ENCODE measurements around the gene SRBD1.

Gene SRBD1

DNA sequence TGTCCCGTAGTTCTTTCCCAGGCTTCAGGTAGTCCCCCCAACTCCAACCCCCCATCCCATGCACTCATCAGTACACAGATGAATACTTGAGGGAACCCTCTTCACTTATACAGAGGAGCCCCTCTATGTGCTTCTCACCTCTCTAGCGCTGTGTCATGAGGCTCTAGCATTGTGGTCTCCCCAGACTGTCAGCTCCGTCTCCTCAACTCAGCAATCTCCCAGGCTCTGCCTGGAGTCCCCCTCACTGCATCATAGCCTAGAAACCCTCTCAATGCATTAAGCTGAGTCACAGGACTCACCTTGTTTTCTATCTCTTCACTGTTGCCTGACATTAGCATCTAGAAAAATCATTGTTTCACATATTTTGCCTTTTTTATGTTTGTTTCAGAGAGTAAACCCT is 20.3 kb upstream of the SRBD1 start:
- DNase-seq, result no peak

- DNase-seq, result no peak
Measured at GRCh38 chr2:45629971-45630370, 18.9 kb upstream of the SRBD1 start.

DNA sequence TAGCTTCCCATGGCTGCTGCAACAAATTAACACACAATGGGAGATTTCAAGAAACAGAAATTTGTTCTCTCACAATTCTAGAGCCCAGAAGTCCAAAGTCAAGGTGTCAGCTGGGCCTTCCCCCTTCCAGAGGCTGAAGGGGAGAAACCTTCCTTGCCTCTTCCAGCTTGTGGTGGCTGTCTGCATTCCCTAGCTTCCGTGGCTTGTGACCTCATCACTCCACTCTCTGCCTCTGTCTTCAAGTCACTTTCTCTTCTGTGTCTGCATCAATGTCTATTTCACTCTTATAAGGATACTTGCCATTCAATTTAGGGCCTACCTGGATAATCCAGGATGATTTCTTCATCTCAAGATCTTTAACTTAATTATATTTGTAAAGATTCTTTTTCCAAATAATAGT is 16.8 kb upstream of the SRBD1 start:
- DNase-seq, result no peak

DNA sequence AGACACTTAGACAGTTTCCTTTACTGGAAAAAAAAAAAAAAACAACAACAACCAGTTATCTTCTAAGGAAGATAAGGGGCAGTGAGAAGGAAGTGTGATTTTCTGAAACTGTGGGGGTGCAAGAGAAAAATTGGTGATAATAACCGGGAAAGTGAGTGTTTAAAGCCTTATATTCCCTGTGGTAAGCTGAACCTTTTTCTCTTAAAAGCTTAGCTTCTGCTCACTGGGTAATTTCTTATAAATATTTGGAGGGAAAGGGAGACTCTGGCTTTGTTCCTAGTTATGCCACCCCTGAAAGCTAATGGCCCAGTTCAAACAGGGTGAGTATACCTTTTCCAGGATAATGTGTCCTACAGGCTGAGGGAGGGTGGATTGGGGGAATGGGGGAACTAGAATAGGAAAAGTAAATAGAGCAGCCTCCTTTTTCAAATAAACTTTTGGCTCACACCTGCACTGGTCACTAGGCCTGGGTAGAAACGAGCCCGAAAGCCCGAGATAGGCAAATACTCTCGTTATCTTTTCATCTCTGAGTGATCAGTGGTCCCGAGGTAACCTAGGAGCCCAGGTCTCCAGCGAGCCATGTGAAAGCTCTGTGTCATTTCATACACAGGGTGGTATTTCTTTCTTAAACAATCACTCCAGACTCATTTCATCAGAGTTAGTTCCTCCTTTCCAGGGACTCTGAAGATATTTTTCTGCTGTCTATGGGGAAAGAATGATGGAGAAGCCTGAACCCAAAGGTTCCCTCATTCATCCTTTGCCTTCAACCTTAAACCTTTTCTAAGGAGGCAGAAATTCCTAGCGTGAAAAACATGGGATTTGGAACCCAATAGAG is 15.5 kb upstream of the SRBD1 start:
- DNase-seq, result no peak

- DNase-seq, result no peak
Measured at GRCh38 chr2:45625824-45626223, 14.8 kb upstream of the SRBD1 start.

DNA sequence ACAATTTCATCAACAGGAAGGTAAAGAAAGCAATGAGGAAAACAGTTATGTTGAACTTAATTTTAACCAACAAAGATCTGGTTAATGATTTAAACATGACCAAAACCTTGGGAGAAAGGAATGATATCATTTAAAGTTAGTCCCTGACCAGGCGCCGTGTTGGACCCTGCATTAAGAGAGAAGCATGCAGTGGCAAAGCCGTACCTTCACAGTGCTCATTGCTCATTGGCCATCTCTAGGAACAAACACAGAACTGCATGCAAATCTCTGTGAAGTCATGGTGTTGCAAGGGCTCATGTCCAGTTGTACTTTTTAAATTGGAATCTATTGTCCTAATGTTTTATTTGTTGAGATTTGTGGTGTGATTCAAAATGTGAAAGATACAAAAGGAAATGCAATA is 12.0 kb upstream of the SRBD1 start:
- DNase-seq, result no peak

GRCh38 chr2:45622336-45623075 is 11.4 kb upstream of the SRBD1 start:
- DNase-seq, result no peak

DNA sequence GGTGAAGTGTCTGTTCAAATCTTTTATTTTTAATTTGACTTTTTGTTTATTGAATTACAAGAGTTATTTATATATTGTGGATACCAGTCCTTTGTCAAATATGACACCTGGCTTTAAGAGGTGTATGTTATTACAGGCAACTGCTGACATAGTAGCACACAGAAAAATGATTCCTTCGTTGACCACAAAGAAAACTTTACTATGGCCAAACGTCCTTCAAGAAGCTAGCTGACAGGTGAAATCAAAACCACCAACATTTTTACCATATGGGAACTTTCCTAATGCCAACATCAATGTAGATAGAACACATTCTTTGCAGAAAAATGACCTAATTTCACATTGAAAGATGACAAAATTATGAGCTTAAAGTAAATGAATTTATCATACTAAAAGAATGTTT is 6.4 kb upstream of the SRBD1 start:
- DNase-seq, result no peak

- DNase-seq, result no peak
Measured at GRCh38 chr2:45616658-45617411, 5.8 kb upstream of the SRBD1 start.

- DNase-seq, result no peak
Measured at GRCh38 chr2:45614871-45615415, 3.9 kb upstream of the SRBD1 start.

- no peak for DNase-seq
Measured at GRCh38 chr2:45614330-45614729, 3.3 kb upstream of the SRBD1 start.

DNA sequence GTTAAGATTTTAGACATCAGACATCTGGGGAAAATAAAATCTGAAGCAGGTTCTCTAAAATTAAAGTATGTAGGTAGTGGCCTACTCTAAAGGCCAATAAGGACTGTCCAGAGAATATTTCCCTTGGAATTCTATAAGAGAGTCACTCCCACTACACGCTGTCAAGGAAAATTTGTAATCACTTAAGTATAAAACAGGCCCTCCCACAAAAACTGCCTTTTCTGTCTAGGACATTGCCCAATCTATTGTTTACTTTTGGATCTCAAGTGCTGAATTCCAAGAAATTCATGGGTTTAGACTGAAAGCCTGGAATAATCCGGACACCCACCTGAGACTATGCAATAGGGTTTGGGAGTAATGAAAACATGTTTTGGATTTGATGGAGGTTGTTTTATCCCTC is 1.7 kb upstream of the SRBD1 start:
- no peak for DNase-seq

DNA sequence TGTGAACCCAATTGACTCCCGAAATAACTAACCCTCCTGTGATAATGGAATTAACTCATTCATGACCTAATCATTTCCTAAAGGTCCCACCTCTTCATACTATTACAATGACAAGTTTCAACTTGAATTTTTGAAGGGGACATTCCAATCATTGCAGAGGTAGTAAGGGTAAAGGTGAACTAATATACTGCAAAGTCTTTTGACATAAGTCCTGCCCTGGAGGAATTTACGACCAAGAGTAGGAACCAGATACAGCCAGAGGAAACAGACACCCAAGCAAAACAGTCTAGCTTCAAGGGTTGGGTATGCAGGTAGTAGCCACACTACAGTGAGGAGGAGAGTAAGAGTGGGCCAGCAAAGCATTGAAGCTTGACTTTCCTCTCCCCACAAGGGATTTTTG is 1.2 kb upstream of the SRBD1 start:
- DNase-seq, result no peak

- peak; percentile 58 for DNase-seq
Measured at GRCh38 chr2:45610281-45611019, 617 bp downstream of the SRBD1 start.

DNA sequence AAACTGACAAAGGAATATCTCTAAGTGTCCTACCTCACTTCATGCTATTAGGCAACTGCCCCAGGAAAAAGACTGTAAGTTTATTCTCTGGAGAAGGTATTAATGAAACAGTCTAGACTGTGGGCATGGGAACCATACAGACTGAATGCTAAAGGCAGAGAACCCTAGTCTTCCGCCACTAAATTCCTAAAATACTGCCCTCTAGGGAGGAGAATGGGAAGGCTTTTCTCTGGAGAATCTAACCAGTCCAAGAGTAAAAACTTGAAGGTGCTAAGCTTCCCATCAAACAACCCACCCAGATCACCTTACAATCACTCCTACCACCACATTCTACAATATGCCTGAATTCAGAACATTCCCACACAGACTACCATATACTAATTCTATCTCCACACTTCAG is 3.4 kb downstream of the SRBD1 start:
- DNase-seq, result no peak

DNA sequence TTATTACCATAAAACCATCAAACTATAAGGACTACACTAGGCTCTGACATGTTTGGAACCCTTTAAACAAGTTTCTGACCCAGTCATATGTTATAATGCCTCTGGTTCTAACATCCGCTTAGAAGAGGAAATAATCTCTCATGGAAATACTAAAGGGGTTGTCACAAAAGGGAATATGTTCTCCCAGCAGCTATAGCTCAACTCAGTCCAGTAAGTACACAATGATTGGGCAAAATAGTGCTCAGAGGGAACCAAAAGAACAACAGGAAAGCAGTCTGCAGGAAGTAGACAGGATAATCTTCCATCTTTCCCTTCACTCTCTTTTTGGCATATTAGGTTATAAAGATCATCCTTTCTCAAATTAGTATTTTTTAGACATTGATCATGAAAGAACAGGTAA is 4.3 kb downstream of the SRBD1 start:
- DNase-seq, result no peak

GRCh38 chr2:45605116-45605515 is 6.0 kb downstream of the SRBD1 start:
- no peak for DNase-seq

DNA sequence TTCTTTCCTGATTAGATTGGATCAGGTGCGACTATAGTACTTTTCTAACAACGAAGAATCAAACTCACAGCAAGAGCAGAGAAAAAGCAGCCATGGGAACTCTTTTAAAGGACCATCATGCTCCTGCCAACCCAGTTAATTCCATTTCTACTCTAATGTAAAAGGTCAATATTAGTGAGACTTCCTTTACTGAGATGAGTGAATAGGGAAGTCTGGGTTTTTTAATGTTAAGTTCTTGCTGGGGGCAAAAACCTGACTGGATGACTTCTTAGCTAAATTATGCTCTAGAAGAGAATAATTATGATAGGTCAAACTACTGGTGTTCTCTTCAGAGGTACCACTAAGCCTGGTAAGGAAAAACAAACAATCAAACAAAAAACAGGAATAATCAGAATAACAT is 8.4 kb downstream of the SRBD1 start:
- no peak for DNase-seq

- DNase-seq, result no peak
Measured at GRCh38 chr2:45598545-45598944, 12.5 kb downstream of the SRBD1 start.

DNA sequence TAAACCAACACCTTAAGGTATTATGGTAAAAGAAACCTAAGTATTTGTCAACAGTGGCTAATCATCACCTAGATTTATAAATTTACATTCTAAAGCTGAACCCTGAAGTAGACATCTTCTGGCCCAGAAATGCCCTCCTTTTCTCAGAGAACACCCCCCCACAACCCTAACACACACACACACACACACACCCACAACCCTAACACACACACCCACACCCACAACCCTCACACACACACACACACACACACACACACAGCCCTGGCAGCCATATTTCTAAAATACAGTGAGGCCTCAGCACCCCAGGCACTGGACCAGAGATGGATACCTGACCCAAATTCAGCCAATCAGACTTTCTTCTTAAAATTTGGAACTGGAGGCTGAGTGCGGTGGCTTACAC is 14.3 kb downstream of the SRBD1 start:
- DNase-seq, result no peak

DNA sequence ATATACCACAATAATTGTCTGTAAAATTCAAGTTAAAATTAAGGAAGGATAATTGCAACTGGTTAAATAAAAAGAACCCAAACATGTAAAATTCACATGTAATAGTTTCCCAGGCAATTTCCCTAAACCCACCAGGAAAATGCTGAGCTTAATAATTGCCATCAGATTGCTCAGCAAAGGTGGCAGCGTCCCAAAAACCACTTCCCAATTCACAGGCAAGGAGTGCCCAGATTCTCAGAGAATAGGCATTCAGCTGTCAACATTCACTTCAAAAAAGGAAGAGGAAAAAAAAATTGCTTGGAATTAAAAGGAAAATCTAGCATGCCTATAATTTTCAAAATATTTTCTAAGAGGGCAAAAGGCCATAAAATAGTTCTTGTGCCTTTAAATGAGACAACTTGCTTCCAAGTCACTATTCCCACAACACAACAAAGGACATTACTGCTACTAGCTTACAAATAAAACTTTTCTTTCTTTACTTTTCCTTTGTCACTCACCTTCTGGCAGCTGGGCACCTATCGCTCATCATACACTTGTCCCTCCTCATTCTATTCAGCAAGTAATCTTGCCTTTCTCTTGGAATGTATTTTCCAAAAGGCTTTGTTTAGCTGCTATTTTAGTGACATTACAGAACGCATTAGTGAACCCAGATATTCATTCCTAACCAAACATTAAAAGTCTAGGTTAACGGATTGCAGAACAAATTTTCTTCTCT is 15.2 kb downstream of the SRBD1 start:
- no peak for DNase-seq

DNA sequence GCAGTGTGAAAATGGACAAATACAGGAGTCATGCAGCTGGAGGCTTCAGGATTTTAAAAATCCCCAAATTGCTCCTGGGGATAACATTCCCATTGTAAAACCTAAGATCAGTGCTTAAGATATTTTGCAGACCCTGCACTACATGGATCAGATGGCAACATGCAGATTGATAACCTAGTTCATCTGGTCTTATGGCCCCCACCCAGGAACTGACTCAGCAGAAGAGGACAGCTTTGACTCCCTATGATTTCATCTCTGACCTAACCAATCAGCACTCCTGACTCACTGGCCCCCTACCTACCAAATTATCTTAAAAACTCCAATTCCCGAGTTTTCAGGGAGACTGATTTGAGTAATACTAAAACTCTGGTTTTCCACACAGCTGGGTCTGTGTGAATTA is 20.0 kb downstream of the SRBD1 start:
- DNase-seq, result no peak

Data from NCI-H187 treated with DMSO at 0.1 percent for 48 hours (cell line).